UCSD-AML1 (cell line): Measurements from ENCODE around the gene FGF1.

Experiments
- DNase-seq: peaks from one replicate; lab custom pipeline; 2025; ENCODE audit not compliant: unreplicated experiment; lab: John Stamatoyannopoulos, UW

FGF1 gene

DNA sequence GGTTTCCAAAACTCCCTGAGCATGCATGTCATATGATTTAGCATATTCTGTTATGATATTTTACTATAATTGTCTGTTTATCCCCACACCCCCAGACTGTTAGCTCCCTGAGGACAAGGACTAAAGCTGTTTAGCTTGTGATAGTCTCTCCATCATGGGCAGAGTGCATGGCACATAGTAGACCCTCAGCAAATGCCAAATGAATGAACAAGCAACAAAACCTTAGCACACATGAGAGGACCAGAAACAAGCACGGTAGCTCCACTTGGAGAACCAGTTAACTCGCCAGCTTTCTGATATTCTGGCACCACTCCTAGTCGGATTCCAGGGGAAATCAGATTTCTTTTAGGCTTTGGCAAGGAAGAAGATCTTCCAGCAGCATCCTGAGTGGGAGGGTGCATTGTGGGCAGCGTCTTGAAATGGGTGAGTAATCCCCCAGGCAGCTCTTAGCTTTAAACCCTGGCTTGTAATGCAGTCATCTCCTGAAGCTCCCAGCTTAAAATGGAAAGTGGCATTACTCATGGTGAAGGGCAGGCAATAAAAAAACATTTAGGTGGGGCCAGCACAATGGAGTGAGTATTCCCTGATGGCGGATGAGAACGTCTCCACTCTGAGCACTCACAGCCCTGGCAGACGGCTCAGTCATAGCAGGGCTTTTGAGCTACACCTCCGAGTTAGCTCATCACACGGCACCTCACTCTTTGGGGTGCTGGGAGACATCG lies 41.1 kb downstream of the FGF1 start:
- DNase-seq, result no peak

DNA sequence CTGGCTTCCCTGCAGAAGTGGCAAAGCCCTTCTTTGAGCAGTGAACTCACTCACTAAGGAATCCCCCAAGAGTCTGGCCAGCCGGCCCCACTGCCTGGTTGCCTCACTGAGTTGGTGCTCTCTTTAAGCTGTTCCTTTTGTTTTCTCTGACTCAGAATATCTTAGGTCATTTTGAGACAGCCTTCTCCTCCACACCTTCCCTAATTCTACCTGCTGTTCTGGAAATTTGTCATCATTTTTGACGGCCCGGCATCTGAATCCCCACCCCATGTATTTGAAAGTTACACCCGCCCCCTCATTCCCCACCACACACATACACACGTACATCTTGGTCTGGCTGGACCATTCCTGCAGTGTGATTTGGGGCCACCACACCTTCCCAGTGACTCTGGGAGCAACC lies 41.8 kb downstream of the FGF1 start:
- DNase-seq, result no peak

- DNase-seq, result no peak
These were observed 42.3 kb downstream of the FGF1 start for GRCh38 chr5:142643634-142644033.

DNA sequence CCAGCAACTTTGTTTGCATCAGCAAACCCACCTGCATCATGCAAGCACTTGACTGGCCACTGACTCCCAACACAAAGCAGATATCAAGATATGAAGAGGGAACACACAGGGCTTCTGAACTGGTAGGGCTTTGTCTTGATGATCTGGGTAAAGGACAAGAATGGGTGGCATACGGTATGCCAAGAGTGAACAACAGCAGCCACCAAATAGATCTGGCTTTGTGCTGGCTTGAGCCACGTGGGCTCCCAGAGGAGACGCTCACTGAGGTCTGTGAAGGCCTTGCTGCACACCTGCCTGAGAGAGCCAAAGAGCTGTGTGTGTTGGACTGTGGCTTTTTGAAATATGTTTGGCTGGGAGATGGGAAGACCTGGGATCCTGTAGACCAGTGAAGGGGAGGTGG lies 43.5 kb downstream of the FGF1 start:
- DNase-seq, result no peak

- no peak for DNase-seq
These were observed 44.2 kb downstream of the FGF1 start for GRCh38 chr5:142641711-142642110.

DNA sequence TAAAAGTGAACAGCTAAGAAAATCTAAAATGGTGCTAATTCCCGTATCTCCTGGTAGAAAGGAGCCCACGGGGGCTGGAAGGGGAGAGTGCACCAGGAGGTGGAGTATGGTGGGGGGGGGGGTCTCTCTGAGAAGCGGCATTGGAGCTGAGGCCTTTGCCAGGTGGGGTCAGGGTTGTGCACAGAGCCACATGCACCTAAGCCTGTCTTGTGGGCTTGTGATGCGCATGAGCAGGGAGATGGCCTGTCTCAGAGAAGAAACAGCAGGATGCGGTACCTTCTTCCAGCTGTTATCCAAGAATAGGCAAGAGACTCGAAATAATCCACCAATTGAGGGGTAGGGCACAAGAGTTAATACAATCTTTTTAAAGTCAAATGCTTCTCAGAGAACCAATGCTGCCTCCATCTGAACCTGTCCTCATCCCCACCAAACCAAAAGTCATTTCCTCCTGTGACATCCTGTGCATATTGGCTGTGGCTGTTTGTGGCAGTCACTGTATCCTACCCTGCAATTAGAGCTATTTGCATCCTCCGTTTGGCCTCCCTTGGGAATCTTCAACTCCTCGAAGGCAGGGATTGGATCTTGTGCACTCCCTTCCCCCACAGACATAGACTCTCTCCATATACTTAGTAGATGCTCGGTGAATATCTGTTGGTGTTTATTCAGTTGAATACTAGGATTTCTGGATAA lies 45.4 kb downstream of the FGF1 start:
- no peak for DNase-seq

- no peak for DNase-seq
These were observed 46.4 kb downstream of the FGF1 start for GRCh38 chr5:142639455-142639854.

GRCh38 chr5:142637871-142638270 lies 48.0 kb downstream of the FGF1 start:
- DNase-seq, result no peak

DNA sequence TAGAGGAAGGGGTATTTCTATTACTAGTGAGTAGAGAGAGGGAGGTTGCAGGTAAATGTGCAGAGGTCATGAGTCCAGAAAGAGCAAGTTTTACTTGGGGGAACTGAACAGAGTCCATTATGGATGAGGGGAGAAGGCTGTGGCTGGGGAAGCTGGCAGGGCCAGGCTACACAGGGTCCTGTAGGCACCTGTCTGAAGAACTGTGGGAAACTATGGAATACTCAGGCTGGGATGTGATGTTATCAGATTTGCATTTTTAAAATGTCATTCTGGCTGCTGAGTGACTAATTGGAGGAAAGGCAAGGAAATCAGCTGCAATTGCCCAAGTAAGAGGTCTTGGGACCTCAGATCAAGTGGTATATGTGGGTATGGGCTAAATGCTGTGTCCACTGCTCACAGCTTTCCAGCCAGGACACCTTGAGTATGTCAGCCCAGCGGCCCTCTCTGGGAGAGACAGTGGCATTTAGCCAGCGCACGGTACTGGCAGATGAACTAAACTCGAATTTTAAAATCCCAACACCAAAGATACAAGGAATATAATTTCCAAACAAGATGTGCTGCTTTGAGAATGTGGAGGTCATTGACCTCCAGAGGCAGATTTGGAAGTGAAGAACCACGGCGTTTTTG lies 49.1 kb downstream of the FGF1 start:
- DNase-seq, result no peak

GRCh38 chr5:142636093-142636492 lies 49.8 kb downstream of the FGF1 start:
- no peak for DNase-seq

DNA sequence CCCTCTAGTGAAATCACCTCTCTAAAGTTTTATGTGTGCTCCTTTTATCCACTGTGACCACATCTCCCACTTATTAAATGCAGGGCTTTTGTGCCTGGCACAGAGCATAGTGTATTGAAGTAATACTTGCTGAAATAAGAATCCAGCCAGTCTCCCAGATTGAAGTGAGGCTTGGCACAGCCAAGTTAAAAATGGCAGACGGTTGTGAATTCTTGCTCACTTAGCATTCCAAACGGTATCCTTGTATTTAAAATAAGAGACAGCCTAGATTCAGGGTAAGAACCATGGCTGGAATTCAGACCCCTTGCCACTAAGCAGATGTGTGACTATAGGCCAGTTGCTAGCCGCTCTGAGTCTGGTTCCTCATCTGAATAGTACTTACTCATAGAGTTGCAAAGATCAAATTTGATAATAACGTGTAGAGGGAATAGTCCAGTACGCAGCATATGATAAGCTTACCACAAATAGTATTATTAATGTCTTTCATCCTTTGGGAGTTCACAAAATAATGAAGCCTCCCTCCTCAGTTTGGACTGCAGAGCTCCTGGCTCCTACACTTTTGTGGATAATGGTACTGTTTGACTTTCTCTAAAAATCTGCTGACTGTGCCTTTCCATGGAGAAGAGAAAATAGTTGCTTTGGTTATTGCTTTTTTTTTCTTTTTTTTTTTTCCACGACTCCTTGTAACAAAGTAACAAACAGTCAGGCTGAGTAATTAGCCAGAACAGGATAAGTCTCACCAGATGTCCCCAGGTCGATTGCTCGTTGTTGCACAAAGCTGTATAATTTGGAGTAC lies 51.5 kb downstream of the FGF1 start:
- no peak for DNase-seq

DNA sequence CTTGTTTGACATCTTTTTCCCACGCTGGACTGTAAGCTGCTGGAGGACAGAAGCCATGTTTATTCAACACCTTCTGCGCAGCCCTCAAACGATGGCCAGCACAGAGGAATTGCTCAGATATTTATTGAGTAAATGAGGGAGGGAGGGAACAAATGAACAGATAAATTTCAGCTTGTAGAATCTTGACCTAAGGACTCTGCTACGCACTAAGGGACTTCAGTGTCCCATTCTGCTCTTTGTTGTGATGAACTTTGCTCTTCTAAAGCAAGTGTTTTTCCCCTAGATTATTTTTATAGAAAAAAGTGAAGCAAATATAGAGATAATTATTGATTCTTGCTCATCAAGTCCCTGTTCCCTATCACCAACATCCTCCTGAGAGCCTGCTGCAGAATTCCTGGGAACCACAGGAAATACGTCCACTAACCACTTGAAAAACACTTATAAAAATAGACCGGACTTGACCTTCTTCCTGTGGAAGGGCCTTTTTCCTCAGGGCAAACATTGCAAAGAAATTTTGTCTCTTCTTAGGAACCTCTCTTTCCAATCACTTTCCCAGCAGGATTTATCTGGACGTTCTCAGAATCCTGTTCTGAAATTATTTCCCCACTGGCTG lies 54.9 kb downstream of the FGF1 start:
- no peak for DNase-seq

DNA sequence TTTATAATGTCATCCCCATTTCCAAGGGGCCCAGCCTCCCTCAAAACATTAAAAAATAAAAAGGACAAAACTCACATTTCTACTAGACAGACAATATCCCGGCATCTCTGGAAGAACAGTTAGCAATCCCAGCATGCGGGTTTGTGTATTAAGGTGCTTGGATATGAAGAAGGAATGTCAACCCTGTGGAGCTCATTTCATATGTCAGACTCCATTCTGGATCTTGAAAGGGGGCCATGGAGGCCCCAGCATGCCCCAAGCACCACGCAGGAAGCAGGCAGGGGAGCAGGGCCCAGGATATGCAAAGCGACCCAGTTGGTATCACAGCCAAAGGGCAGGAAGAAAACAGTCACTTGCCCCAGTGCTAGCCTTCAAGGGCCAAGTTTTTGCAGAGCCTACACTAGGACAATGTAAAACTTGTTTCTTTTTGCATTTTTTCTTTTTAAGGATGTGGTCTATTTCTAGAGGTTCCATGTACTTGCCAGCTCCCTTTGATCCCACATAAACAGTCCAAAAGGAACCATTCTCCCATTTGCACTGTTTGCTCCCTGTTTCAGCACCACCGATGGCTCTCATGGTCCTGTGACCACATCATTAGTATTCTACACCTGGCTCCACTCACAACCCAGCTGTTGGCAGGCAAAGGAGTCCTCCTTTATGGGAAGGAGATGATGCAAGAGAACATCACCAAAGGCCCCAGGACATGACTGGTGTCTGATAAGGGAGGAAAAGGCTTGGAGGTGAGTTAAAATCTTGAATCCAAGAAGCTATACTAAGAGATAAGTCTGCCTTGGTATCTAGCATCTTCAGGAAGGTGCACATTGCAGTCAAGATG lies 58.3 kb downstream of the FGF1 start:
- no peak for DNase-seq

DNA sequence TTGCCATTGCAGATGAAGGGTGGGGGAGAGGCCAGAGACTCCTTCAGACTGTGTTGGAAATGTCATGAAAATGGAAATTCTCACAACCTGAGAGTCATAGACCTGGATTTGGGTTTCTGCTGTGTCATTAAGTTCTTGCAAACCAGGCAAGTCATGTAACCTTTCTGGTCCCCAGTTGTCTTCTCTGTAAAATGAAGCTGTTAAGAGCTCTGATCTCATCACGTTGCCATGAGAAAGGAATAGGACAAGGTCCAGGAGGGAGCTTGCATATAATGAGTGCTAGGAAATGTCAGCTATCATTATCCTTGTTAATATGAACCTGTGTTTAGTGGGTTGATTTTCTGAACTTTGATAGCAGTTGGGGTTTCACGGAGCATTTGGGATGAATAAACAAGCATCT lies 59.1 kb downstream of the FGF1 start:
- no peak for DNase-seq

- DNase-seq, result no peak
These were observed 59.8 kb downstream of the FGF1 start for GRCh38 chr5:142626099-142626498.

- DNase-seq, result no peak
These were observed 64.7 kb downstream of the FGF1 start for GRCh38 chr5:142621227-142621626.

GRCh38 chr5:142619815-142620214 lies 66.1 kb downstream of the FGF1 start:
- no peak for DNase-seq

- DNase-seq, result no peak
These were observed 67.8 kb downstream of the FGF1 start for GRCh38 chr5:142618130-142618523.

DNA sequence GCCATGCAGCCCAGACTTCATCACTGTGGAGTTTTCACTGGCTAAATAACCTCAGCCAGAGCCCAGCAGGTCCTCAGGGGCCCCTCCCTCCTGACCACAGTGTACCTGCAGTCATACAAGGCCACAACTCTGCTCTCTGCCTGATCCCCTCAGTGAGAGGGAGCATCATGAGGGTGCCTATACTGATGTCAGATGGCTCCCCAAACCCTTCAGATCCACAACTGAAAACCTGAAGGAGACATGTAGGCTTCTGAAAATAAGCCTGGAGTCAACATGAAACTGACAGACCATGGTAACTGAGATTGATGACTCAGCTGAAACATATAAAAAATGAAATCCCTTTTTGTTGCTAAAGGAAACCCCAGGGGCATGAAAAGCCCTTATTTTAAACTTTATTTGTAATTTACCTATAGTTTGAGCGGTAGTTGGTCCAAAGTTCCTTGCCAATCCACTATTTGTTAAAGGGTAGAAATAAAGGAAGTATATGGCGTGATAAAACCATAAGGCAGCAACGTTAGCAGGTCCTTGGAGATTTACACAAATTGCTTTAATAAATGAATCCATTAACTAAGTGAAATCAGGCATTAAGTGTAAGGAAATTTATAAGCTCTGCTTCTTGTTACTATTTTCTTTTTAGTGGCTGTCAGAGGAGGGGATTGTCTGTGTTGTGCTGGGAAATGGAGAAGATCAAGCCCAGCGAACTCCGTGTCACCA lies 68.3 kb downstream of the FGF1 start:
- no peak for DNase-seq

- no peak for DNase-seq
These were observed 69.9 kb downstream of the FGF1 start for GRCh38 chr5:142615948-142616347.
